HepG2 (cell line): Measurements from ENCODE around the gene CFL1. TPM values are rescaled to one million over a fixed set of nuclear protein-coding genes. Genes with fewer than 3 reads are reported as not detected.

Experiments
- AKNA ChIP-seq: sonication (generic); formaldehyde crosslinking; IDR thresholded peaks from 2 replicates; pipeline ENCODE4 v1.4.0; 2020; ENCODE audit warnings: missing genetic modification reagents, borderline replicate concordance
- ATM ChIP-seq: fragments of 450-650 bp; IDR thresholded peaks from 2 replicates; pipeline ENCODE4 v1.7.1; 2017; ENCODE audit warnings: mild to moderate bottlenecking, borderline replicate concordance
- CBFB ChIP-seq: sonication (generic); formaldehyde crosslinking; IDR thresholded peaks from 2 replicates; pipeline ENCODE4 v1.4.0; 2020; ENCODE audit warnings: missing genetic modification reagents
- CHCHD3 ChIP-seq: sonication (generic); formaldehyde crosslinking; IDR thresholded peaks from 2 replicates; pipeline ENCODE4 v1.8.0; 2022; ENCODE audit warnings: mild to moderate bottlenecking, missing genetic modification reagents, moderate library complexity
- DRAP1 ChIP-seq: IDR thresholded peaks from 2 replicates; pipeline ENCODE4 v1.6.1; 2016; ENCODE audit warnings: missing genetic modification reagents, missing compliant biosample characterization
- FOSL2 ChIP-seq: sonication (generic); formaldehyde crosslinking; IDR thresholded peaks from 2 replicates; pipeline ENCODE4 v1.4.0; 2020; ENCODE audit warnings: missing genetic modification reagents
- FOXK2 ChIP-seq: fragments of 450-650 bp; IDR thresholded peaks from 2 replicates; pipeline ENCODE4 v1.6.1; 2016
- FOXO4 ChIP-seq: sonication (generic); formaldehyde crosslinking; conservative IDR thresholded peaks from 2 replicates; pipeline ENCODE4 v1.8.1; 2023; ENCODE audit warnings: missing genetic modification reagents
- FUBP1 ChIP-seq: sonication (generic); formaldehyde crosslinking; IDR thresholded peaks from 2 replicates; pipeline ENCODE4 v1.5.1; 2020; ENCODE audit warnings: missing genetic modification reagents, mild to moderate bottlenecking, borderline replicate concordance
- GABPA ChIP-seq, 2 experiments: IDR thresholded peaks; 2 replicates each; pipeline ENCODE4 v1.6.1; 2011 to 2016; ENCODE audit warnings: low read depth in 2 of 2, low read length in 1 of 2, missing biosample characterization in 1 of 2, missing genetic modification characterization in 1 of 2
- KDM2A ChIP-seq: sonication (generic); formaldehyde crosslinking; IDR thresholded peaks from 2 replicates; pipeline ENCODE4 v1.4.0; 2020; ENCODE audit warnings: low read depth, missing genetic modification reagents, borderline replicate concordance
- PBX3 ChIP-seq: sonication (generic); formaldehyde crosslinking; IDR thresholded peaks from 2 replicates; pipeline ENCODE4 v1.8.1; 2023; ENCODE audit warnings: missing genetic modification reagents, inconsistent platforms, borderline replicate concordance
- ZEB1 ChIP-seq: IDR thresholded peaks from 2 replicates; pipeline ENCODE4 v1.6.1; 2012; ENCODE audit warnings: mild to moderate bottlenecking, low read depth, inconsistent platforms; ENCODE audit not compliant: insufficient replicate concordance
- ZNF136 ChIP-seq: sonication (generic); formaldehyde crosslinking; IDR thresholded peaks from 2 replicates; pipeline ENCODE4 v1.8.1; 2022; ENCODE audit warnings: low read depth, mild to moderate bottlenecking, moderate library complexity, missing genetic modification reagents
- ZNF18 ChIP-seq: sonication (generic); formaldehyde crosslinking; IDR thresholded peaks from 2 replicates; pipeline ENCODE4 v1.8.0; 2022; ENCODE audit warnings: mild to moderate bottlenecking, missing genetic modification reagents; ENCODE audit not compliant: insufficient replicate concordance
- ZNF317 ChIP-seq: sonication (generic); formaldehyde crosslinking; IDR thresholded peaks from 2 replicates; pipeline ENCODE4 v1.5.0; 2020; ENCODE audit warnings: mild to moderate bottlenecking, missing genetic modification reagents
- ZNF878 ChIP-seq: sonication (generic); formaldehyde crosslinking; IDR thresholded peaks from 2 replicates; pipeline ENCODE4 v1.8.1; 2023; ENCODE audit warnings: mild to moderate bottlenecking, missing genetic modification reagents, moderate library complexity
- polyA plus RNA-seq, 8 experiments: library from polyadenylated mRNA; depleted of rRNA in 3 of 8; stranded (reverse) in 7 of 8; unstranded in 1 of 8; fragments of >200 nt; fragmentation: Illumina TruSeq in 4 of 8; extraction: Trizol in 4 of 8; gene quantifications; 2 replicates each; pipeline versions ENCODE4 v1.2.1 to v1.2.3, GENCODE V29; 2011 to 2016; ENCODE audit warnings: low read depth in 4 of 8, missing spikeins in 1 of 8, mixed read lengths in 1 of 8; ENCODE audit not compliant: insufficient read depth in 1 of 8
- total RNA-seq, 5 experiments: library from RNA; depleted of rRNA; stranded (reverse); fragments of >200 nt; fragmentation: Illumina TruSeq; extraction: Trizol; gene quantifications; 2 replicates each; pipeline ENCODE4 v1.2.3, GENCODE V29; 2016; ENCODE audit warnings: low read depth in 1 of 5

CFL1 gene
- total and polyA plus RNA-seq, 2 of the 13 experiments (the other 11 are each of a cell fraction or from before 2014, with no cell fraction given), result 379 to 383 TPM

GRCh38 chr11:65859095-65859811, 1.3 kb upstream of the CFL1 start (continued):
- TF ChIP-seq ZNF136 (CRISPR knock-in tag) (0 out of 2 replicates have a peak, but pooled peaks have one; percentile 6), FUBP1 (no peak), DRAP1 (CRISPR knock-in tag) (peak; percentile 94), ZEB1 (no peak), GABPA (IDR thresholded peaks at IDR 0.05; ENCODE audit: low read depth, low read length) (no peak), GABPA (CRISPR knock-in tag; IDR thresholded peaks at IDR 0.05; ENCODE audit: low read depth) (peak; percentile 85), PBX3 (CRISPR knock-in tag) (no peak), AKNA (CRISPR knock-in tag) (no peak), ZNF18 (CRISPR knock-in tag) (peak; percentile 6), CBFB (CRISPR knock-in tag) (no peak), CHCHD3 (CRISPR knock-in tag) (no peak), FOSL2 (CRISPR knock-in tag) (no peak), ATM (no peak), FOXO4 (CRISPR knock-in tag) (no peak), FOXK2 (0 out of 2 replicates have a peak, but pooled peaks have one; percentile 5), ZNF878 (CRISPR knock-in tag) (peak; percentile 19; the same call in 1 of the 2 replicates), KDM2A (CRISPR knock-in tag) (no peak), ZNF317 (CRISPR knock-in tag) (no peak)
